ENCODE results near the gene RRAGB.
A peak's percentile ranks its signal among the peaks of the same experiment; 100 is the strongest.

RRAGB gene

GRCh38 chrX:55709735-55710134 lies 7.8 kb upstream of the RRAGB start:
- no peak overlapping the region for H3K4me3 ChIP-seq (ENCODE audit: low read depth, low read length)
- peak; percentile 2 for DNase-seq (ENCODE audit: low read depth)
- TF ChIP-seq CTCF (IDR thresholded peaks at IDR 0.05; ENCODE audit: control insufficient read depth, extremely low read depth, insufficient read depth) = no peak

- H3K4me3 ChIP-seq (ENCODE audit: low read depth, low read length) = no peak overlapping the region
- TF ChIP-seq CTCF (IDR thresholded peaks at IDR 0.05; ENCODE audit: control insufficient read depth, extremely low read depth, insufficient read depth) = no peak
- no peak for DNase-seq (ENCODE audit: low read depth)
Observed at GRCh38 chrX:55710701-55711100, 6.8 kb upstream of the RRAGB start.

GRCh38 chrX:55713631-55714030 lies 3.9 kb upstream of the RRAGB start:
- DNase-seq (ENCODE audit: low read depth) = no peak
- TF ChIP-seq CTCF (IDR thresholded peaks at IDR 0.05; ENCODE audit: control insufficient read depth, extremely low read depth, insufficient read depth) = no peak
- H3K4me3 ChIP-seq (ENCODE audit: low read depth, low read length) = no peak overlapping the region

GRCh38 chrX:55714161-55714560 lies 3.4 kb upstream of the RRAGB start:
- TF ChIP-seq CTCF (IDR thresholded peaks at IDR 0.05; ENCODE audit: control insufficient read depth, extremely low read depth, insufficient read depth) = no peak
- no peak overlapping the region for H3K4me3 ChIP-seq (ENCODE audit: low read depth, low read length)
- DNase-seq (ENCODE audit: low read depth) = no peak

- DNase-seq (ENCODE audit: low read depth) = no peak
- TF ChIP-seq CTCF (IDR thresholded peaks at IDR 0.05; ENCODE audit: control insufficient read depth, extremely low read depth, insufficient read depth) = no peak
- no peak overlapping the region for H3K4me3 ChIP-seq (ENCODE audit: low read depth, low read length)
Observed at GRCh38 chrX:55715847-55716246, 1.7 kb upstream of the RRAGB start.

GRCh38 chrX:55716937-55717336 lies 612 bp upstream of the RRAGB start:
- no peak for TF ChIP-seq CTCF (IDR thresholded peaks at IDR 0.05; ENCODE audit: control insufficient read depth, extremely low read depth, insufficient read depth)
- peak overlapping the region; percentile 77 for H3K4me3 ChIP-seq (ENCODE audit: low read depth, low read length)
- no peak for DNase-seq (ENCODE audit: low read depth)

- DNase-seq (ENCODE audit: low read depth) = no peak
- TF ChIP-seq CTCF (IDR thresholded peaks at IDR 0.05; ENCODE audit: control insufficient read depth, extremely low read depth, insufficient read depth) = no peak
- H3K4me3 ChIP-seq (ENCODE audit: low read depth, low read length) = no peak overlapping the region
Observed at GRCh38 chrX:55731826-55732225, 14.3 kb downstream of the RRAGB start.
